GM19463 (cell line): Measurements from ENCODE around the gene BCAS3.
"Not testable (repeated sequence)": the region's sequence is repeated elsewhere in the genome, so short reads cannot be mapped to it uniquely, and the experiment has no call there.

Experiments used
- ATAC-seq: cut with Tn5 transposase; IDR thresholded peaks from one replicate; pipeline ENCODE4 v1.9.1; 2021; ENCODE audit warnings: mild to moderate bottlenecking, moderate library complexity; ENCODE audit not compliant: unreplicated experiment

Gene BCAS3

GRCh38 chr17:60863892-60864707 lies 186.4 kb downstream of the BCAS3 start:
- ATAC-seq: no peak

GRCh38 chr17:60864708-60865005 lies 187.0 kb downstream of the BCAS3 start:
- ATAC-seq: no peak

- ATAC-seq: no peak
Observed at GRCh38 chr17:60874772-60875171, 197.1 kb downstream of the BCAS3 start.

- not testable (repeated sequence) for ATAC-seq
Observed at GRCh38 chr17:60886731-60887613, 209.3 kb downstream of the BCAS3 start.

GRCh38 chr17:60887614-60888028 lies 210.0 kb downstream of the BCAS3 start:
- no peak for ATAC-seq

GRCh38 chr17:60888812-60889709 lies 211.4 kb downstream of the BCAS3 start:
- no peak for ATAC-seq

- no peak for ATAC-seq
Observed at GRCh38 chr17:60891149-60891548, 213.5 kb downstream of the BCAS3 start.

- ATAC-seq: no peak
Observed at GRCh38 chr17:60893475-60893874, 215.8 kb downstream of the BCAS3 start.

GRCh38 chr17:60896996-60897395 lies 219.3 kb downstream of the BCAS3 start:
- ATAC-seq: no peak

- no peak for ATAC-seq
Observed at GRCh38 chr17:60899115-60899514, 221.5 kb downstream of the BCAS3 start.

- ATAC-seq: no peak
Observed at GRCh38 chr17:60900688-60901087, 223.0 kb downstream of the BCAS3 start.

- ATAC-seq: no peak
Observed at GRCh38 chr17:60901242-60901641, 223.6 kb downstream of the BCAS3 start.

- ATAC-seq: no peak
Observed at GRCh38 chr17:60901806-60902205, 224.2 kb downstream of the BCAS3 start.

GRCh38 chr17:60902399-60902798 lies 224.7 kb downstream of the BCAS3 start:
- no peak for ATAC-seq

- no peak for ATAC-seq
Observed at GRCh38 chr17:60904582-60904981, 226.9 kb downstream of the BCAS3 start.

- ATAC-seq: no peak
Observed at GRCh38 chr17:60905709-60906108, 228.1 kb downstream of the BCAS3 start.

GRCh38 chr17:60908324-60908723 lies 230.7 kb downstream of the BCAS3 start:
- ATAC-seq: no peak

GRCh38 chr17:60909405-60909804 lies 231.8 kb downstream of the BCAS3 start:
- ATAC-seq: no peak

GRCh38 chr17:60910415-60910814 lies 232.8 kb downstream of the BCAS3 start:
- no peak for ATAC-seq

GRCh38 chr17:60914078-60914477 lies 236.4 kb downstream of the BCAS3 start:
- ATAC-seq: no peak

GRCh38 chr17:60916043-60916442 lies 238.4 kb downstream of the BCAS3 start:
- no peak for ATAC-seq
